Panc1 (cell line): ENCODE results near the gene RNF144A. TPM values are rescaled to one million over a fixed set of nuclear protein-coding genes. Genes with fewer than 3 reads are reported as not detected.

Experiments
- ATAC-seq: fragments of 200-7000 bp; cut with Tn5 transposase; 2 replicates; pipeline ENCODE4 v1.9.1; 2020; ENCODE audit warnings: mild to moderate bottlenecking, moderate library complexity
- BruUV-seq: library from RNA; stranded (reverse); fragments of 400-500 nt; replicated peaks from 2 replicates; lab custom pipeline; 2021; lab: Mats Ljungman, UMichigan
- CTCF ChIA-PET: fragments of 300-600 bp; sonication (Branson Sonifier 250); formaldehyde crosslinking; loops from one replicate; lab custom pipeline; 2022; ENCODE audit warnings: antibody characterized with exemption; lab: Charles Lee
- POLR2A ChIA-PET: fragments of 300-600 bp; sonication (Branson Sonifier 250); formaldehyde crosslinking; loops from one replicate; lab custom pipeline; 2022; ENCODE audit warnings: antibody characterized with exemption; lab: Charles Lee
- DNase-seq: peaks from one replicate; pipeline ENCODE4 v3.0.0-alpha.2; 2010; ENCODE audit warnings: low read depth, low spot score
- H3K27ac ChIP-seq: 2 replicates; pipeline ENCODE4 v1.5.1; 2011; ENCODE audit warnings: mild to moderate bottlenecking, low read length, inconsistent platforms
- H3K27me3 ChIP-seq: fragments of 200-500 bp; sonication (Bioruptor generic); 2 replicates; pipeline ENCODE4 v1.6.0; 2014; ENCODE audit warnings: low read length, inconsistent platforms; ENCODE audit not compliant: control insufficient read depth, insufficient read depth
- H3K36me3 ChIP-seq: fragments of 200-500 bp; sonication (Bioruptor generic); 2 replicates; pipeline ENCODE4 v1.5.1; 2014; ENCODE audit warnings: inconsistent platforms, mild to moderate bottlenecking, low read length, moderate library complexity; ENCODE audit not compliant: control insufficient read depth, insufficient read depth
- H3K4me1 ChIP-seq: 2 replicates; pipeline ENCODE4 v1.5.1; 2011; ENCODE audit warnings: inconsistent platforms, mild to moderate bottlenecking, low read length, moderate library complexity; ENCODE audit not compliant: control insufficient read depth, insufficient read depth
- H3K4me3 ChIP-seq, 2 experiments: 2 replicates each; pipeline ENCODE4 v1.5.1; 2011 to 2012; ENCODE audit warnings: low read depth in 2 of 2, low read length in 2 of 2, mild to moderate bottlenecking in 2 of 2, inconsistent platforms in 1 of 2, moderate library complexity in 1 of 2
- H3K9me3 ChIP-seq: fragments of 200-500 bp; sonication (Bioruptor generic); 2 replicates; pipeline ENCODE4 v1.5.1; 2014; ENCODE audit warnings: low read depth, mild to moderate bottlenecking, inconsistent platforms, low read length, moderate library complexity; ENCODE audit not compliant: control insufficient read depth, insufficient read depth
- POLR2AphosphoS5 ChIP-seq: IDR thresholded peaks from 2 replicates; pipeline ENCODE4 v1.6.1; 2012; ENCODE audit warnings: mild to moderate bottlenecking, low read depth, low read length, moderate library complexity
- SIN3A ChIP-seq: IDR thresholded peaks from 2 replicates; pipeline ENCODE4 v1.6.1; 2012; ENCODE audit warnings: low read depth, mild to moderate bottlenecking, low read length, moderate library complexity, borderline replicate concordance; ENCODE audit not compliant: insufficient read depth
- TCF7L2 ChIP-seq: IDR thresholded peaks from 2 replicates; pipeline ENCODE4 v1.6.1; 2011; ENCODE audit warnings: mild to moderate bottlenecking, low read depth, low read length, inconsistent platforms
- in situ Hi-C: cut with HindIII; loops from 2 replicates; pipeline ENCODE4 v1.10.0; 2016; ENCODE audit warnings: low sequenced_read_pairs, low pct_unique_long_range_greater_than_20kb
- intact Hi-C: fragments of 100-400 bp; cut with micrococcal nuclease; formaldehyde crosslinking; loops from one replicate; pipeline ENCODE4 v1.10.0; 2022; ENCODE audit not compliant: unreplicated experiment
- total RNA-seq: library from RNA; stranded (reverse); gene quantifications from one replicate; pipeline ENCODE4 v1.2.1, GENCODE V29; 2021; ENCODE audit not compliant: unreplicated experiment
- TF ChIP-seq, protein P1 (sequence below), 2 experiments: IDR thresholded peaks; 2 replicates each; pipeline ENCODE4 v1.6.1; 2011 to 2012; ENCODE audit warnings: low read depth in 2 of 2, control low read depth in 1 of 2, low read length in 1 of 2, mild to moderate bottlenecking in 1 of 2, moderate library complexity in 1 of 2; ENCODE audit not compliant: insufficient read depth in 1 of 2
- TF ChIP-seq, protein P2 (sequence below): fragments of 450-650 bp; IDR thresholded peaks from 2 replicates; pipeline ENCODE4 v1.5.1; 2017; ENCODE audit warnings: mild to moderate bottlenecking

The RNF144A gene
- total RNA-seq, 1 experiment from 2014 or later = 5.4 TPM

DNA sequence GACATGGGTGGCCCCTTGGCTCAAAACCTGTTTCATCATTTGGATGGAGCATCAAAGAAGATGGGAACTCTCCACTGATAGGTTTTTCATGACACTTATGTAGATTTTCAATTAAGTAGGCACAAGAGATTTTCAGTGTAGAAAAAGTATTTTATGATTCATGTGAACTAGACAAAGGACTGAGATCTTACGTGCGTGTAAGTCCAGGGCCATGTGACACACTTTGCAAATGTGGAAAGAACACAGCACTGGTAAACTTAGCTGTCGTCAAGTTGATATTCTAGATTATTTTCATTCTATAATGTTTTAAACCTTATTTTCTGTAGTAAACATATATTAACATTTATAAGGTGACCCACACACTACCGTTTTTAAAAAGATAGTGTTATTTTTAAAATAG is 37.4 kb downstream of the RNF144A start:
- no peaks in the 10 kb centered on the region for H3K9me3 ChIP-seq
- H3K4me3 ChIP-seq = no peak overlapping the region
- ChIA-PET CTCF (no interaction called here), POLR2A (no interaction called here)
- ATAC-seq (no peak), DNase-seq (no peak)
- H3K27ac ChIP-seq = no peak overlapping the region
- H3K4me1 ChIP-seq = no peaks in the 10 kb centered on the region
- no peaks in the 10 kb centered on the region for H3K27me3 ChIP-seq
- intact Hi-C loops (no loop called here), in situ Hi-C loops (no loop called here)
- no TSS peak for BruUV-seq
- no peaks in the 10 kb centered on the region; the same call in 1 of the 2 replicates for H3K36me3 ChIP-seq
- TF ChIP-seq, protein P1, sequence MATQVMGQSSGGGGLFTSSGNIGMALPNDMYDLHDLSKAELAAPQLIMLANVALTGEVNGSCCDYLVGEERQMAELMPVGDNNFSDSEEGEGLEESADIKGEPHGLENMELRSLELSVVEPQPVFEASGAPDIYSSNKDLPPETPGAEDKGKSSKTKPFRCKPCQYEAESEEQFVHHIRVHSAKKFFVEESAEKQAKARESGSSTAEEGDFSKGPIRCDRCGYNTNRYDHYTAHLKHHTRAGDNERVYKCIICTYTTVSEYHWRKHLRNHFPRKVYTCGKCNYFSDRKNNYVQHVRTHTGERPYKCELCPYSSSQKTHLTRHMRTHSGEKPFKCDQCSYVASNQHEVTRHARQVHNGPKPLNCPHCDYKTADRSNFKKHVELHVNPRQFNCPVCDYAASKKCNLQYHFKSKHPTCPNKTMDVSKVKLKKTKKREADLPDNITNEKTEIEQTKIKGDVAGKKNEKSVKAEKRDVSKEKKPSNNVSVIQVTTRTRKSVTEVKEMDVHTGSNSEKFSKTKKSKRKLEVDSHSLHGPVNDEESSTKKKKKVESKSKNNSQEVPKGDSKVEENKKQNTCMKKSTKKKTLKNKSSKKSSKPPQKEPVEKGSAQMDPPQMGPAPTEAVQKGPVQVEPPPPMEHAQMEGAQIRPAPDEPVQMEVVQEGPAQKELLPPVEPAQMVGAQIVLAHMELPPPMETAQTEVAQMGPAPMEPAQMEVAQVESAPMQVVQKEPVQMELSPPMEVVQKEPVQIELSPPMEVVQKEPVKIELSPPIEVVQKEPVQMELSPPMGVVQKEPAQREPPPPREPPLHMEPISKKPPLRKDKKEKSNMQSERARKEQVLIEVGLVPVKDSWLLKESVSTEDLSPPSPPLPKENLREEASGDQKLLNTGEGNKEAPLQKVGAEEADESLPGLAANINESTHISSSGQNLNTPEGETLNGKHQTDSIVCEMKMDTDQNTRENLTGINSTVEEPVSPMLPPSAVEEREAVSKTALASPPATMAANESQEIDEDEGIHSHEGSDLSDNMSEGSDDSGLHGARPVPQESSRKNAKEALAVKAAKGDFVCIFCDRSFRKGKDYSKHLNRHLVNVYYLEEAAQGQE (IDR thresholded peaks at IDR 0.05; ENCODE audit: insufficient read depth in 1 of 2, low read depth in 2 of 2, low read length in 1 of 2) = no peak
- TF ChIP-seq, protein P2, sequence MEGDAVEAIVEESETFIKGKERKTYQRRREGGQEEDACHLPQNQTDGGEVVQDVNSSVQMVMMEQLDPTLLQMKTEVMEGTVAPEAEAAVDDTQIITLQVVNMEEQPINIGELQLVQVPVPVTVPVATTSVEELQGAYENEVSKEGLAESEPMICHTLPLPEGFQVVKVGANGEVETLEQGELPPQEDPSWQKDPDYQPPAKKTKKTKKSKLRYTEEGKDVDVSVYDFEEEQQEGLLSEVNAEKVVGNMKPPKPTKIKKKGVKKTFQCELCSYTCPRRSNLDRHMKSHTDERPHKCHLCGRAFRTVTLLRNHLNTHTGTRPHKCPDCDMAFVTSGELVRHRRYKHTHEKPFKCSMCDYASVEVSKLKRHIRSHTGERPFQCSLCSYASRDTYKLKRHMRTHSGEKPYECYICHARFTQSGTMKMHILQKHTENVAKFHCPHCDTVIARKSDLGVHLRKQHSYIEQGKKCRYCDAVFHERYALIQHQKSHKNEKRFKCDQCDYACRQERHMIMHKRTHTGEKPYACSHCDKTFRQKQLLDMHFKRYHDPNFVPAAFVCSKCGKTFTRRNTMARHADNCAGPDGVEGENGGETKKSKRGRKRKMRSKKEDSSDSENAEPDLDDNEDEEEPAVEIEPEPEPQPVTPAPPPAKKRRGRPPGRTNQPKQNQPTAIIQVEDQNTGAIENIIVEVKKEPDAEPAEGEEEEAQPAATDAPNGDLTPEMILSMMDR = no peak
- TF ChIP-seq SIN3A = no peak
- no peak for TF ChIP-seq TCF7L2
- TF ChIP-seq POLR2AphosphoS5 = no peak

DNA sequence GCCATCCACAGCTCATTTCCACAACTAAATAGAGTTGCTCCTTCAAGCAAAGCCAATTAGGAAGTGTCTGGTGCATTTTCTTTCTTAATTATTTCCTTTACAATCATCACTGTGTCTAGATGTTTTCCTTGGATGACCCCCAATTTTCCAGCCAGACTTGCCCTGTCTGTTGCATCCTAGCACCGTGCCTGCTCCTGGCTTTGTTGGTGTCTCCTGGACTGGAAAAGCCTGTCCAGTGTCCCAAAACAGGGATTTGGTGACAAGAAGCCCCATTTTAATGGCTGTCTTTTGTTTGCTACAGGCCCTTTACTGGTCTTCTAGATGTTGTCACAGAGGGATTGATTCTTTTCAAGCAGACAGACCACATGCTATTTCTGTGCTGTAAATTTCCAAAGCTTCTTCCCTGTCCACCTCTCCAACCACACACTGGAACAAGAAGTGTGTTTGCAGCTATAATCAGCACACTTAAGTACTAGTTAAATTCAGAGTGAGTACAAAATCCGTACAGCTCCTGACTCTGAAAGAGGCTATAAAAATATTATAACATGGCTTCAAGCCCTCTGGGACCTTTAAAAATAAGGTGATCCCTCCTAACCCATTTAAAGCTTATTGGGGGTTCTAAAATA is 38.4 kb downstream of the RNF144A start:
- POLR2A ChIA-PET = no interaction called here
- Histone ChIP-seq H3K27me3 (no peaks in the 10 kb centered on the region), H3K27ac (no peak overlapping the region)

More for the DNA sequence above, 38.4 kb downstream of the RNF144A start:
- Histone ChIP-seq H3K9me3 (no peaks in the 10 kb centered on the region), H3K4me1 (no peaks in the 10 kb centered on the region), H3K36me3 (no peaks in the 10 kb centered on the region; the same call in 1 of the 2 replicates), H3K4me3 (no peak overlapping the region)
- ATAC-seq (no peak), DNase-seq (no peak)
- intact Hi-C loops = no loop called here
- CTCF ChIA-PET = no interaction called here
- no TSS peak for BruUV-seq
- TF ChIP-seq TCF7L2 (no peak), POLR2AphosphoS5 (no peak), SIN3A (no peak)
- TF ChIP-seq, protein P2 = no peak
- TF ChIP-seq, protein P1 (IDR thresholded peaks at IDR 0.05; ENCODE audit: insufficient read depth in 1 of 2, low read depth in 2 of 2, low read length in 1 of 2) = no peak
- in situ Hi-C loops = no loop called here
